ENCODE results near the gene TTYH2. TPM values are rescaled to one million over a fixed set of nuclear protein-coding genes. Genes with fewer than 3 reads are reported as not detected.
"Not testable (repeated sequence)": the region's sequence is repeated elsewhere in the genome, so short reads cannot be mapped to it uniquely, and the experiment has no call there.

Gene TTYH2, protein sequence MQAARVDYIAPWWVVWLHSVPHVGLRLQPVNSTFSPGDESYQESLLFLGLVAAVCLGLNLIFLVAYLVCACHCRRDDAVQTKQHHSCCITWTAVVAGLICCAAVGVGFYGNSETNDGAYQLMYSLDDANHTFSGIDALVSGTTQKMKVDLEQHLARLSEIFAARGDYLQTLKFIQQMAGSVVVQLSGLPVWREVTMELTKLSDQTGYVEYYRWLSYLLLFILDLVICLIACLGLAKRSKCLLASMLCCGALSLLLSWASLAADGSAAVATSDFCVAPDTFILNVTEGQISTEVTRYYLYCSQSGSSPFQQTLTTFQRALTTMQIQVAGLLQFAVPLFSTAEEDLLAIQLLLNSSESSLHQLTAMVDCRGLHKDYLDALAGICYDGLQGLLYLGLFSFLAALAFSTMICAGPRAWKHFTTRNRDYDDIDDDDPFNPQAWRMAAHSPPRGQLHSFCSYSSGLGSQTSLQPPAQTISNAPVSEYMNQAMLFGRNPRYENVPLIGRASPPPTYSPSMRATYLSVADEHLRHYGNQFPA
- 8.3 TPM for total RNA-seq

DNA sequence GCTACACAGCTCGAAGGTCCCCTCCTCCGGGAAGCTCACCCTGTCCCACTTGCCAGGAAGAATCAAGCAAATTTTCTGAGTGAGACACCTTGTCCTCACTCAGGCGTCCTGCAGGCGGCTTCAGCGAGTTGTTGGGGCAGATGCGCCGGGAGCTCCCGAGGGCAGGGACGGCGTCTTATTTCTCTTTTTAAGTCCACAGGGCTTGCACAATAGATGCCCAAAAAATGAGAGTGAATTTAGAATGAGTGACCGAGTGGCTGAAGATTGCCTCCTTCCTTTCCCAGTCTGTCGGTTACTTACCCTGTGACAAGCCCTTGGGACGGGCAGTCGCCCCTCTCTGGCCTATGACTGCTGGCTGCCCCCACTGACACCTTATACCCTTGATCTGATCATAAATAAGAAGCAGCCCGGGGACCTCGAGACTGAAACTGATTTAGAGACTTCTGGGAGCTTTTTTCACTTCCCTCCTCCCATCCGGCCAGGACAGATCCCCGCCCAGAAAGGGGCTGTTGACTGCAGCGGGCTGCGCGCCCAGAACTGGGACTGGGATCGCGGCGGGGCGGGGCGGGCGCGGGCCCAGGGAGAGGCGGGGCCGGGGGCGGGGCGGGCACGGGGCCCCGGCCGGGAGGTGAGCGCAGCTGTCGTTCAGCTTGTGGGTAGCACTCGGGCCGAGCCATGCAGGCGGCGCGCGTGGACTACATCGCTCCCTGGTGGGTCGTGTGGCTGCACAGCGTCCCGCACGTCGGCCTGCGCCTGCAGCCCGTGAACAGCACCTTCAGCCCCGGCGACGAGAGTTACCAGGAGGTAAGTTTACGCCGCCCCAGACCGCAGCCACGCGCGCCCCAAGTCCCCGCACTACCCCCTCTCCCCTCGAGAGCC lies at the start of gene TTYH2:
TTYH2 (plus strand) TSS at position 659 of the 879 bp plus-strand sequence; CDS start at position 676, 17 bp downstream.
- peak; percentile 87 for DNase-seq

DNA sequence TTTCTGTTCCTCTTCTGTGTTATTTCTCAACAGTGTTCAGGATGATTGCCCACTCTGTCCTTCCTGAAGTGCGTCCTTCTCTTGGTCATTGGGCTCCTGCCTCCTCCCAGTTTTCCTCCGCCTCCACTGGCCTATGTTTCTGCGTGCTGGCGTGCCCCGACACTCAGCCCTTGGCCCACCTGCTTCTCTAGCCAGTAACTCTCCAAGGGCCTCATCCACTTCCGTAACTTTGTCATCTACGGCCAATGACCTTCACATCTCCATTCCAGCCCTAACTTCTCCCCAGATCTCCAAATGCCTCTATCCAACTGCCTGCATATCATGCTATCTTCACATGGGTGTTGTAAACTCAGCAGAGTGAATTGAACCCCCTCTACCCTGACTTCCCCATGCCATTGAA lies 49.5 kb upstream of the TTYH2 start:
- DNase-seq, result no peak

- no peak for DNase-seq
These were observed 48.8 kb upstream of the TTYH2 start for GRCh38 chr17:74164446-74165045.

DNA sequence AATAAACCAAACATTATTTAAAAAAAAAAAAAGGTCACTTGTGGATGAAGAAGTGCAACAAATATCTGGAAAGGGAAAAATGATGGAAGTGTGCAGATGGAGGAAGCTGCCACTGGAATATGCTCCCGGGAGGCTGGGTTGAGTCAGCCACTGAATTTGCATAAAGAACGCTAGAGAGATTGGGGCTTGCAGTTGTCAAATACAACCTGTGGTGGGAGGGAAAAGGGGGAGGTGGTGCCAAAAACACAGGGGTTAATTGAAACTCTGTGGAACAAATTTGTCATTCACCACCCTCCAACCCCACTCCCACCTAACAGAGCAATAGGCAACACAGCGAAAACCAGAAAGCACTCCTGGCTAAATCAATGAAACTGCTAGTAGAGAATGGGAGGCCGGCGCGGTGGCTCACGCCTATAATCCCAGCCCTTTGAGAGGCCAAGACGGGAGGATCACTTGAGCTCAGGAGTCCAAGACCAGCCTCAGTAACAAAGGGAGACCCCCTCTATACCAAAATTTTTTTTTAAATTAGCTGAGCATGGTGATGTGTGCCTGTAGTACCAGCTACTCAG lies 47.5 kb upstream of the TTYH2 start:
- no peak for DNase-seq

GRCh38 chr17:74170924-74171323 lies 42.4 kb upstream of the TTYH2 start:
- DNase-seq, result no peak

DNA sequence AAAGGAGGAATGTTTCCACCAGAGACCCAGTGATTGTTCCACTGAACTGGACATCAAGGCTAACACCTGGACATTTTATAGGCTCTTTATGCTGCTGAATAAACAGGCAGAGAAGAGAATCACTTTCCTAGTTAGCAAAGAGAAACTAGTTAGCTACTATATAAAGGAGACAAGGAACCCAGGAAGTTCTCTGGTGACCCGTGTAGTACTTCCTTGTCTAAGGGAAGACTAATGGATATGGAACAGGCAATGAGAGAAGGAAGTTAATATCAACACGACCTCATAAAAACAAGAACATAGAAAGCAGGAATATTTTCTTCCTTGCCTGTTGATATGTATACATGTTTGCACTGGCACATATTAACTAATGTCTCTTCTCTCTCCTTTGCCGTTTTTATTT lies 40.7 kb upstream of the TTYH2 start:
- no peak for DNase-seq

DNA sequence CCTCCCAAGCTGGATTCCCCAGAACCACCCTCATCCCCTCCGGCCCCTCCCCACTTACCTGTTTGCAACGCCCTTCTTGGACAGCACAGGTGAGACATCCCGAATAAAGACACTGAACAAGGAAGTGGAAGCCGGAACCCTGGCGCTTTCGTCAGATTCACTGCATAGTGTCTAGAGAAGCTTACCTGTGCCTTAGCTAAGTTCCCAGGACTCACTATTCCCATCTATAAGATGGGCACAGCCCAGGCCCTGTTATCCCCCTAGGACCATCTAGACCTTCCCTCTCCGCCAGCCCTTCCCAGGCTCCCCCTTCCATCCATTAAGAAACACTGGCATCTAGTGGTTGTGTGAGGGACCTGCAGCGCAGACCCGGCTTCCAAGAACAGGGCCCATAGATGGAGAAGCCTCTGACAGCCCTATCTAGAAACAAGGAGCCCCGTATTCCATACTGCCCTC lies 36.8 kb upstream of the TTYH2 start:
- DNase-seq, result peak; percentile 64

GRCh38 chr17:74177018-74177450 lies 36.3 kb upstream of the TTYH2 start:
- DNase-seq, result peak; percentile 62

DNA sequence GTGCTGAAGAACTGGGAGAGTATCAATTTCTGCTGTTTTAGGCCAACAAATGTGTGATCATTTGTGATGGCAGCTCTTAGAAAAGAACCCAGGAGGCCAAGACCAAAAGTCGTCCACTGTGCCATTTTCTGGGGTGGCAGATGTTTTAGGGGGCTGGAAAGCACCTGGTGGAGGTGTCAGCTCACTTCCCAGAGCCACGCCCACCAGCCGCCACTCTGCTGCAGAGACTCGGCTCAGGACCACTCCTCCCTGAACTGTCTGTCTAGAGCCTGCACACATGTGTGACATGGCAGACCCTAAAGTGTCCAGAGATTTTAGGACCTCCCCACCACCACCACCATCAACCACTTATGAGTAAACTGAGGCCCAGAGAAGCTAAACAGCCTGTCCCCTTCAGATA lies 33.8 kb upstream of the TTYH2 start:
- no peak for DNase-seq

DNA sequence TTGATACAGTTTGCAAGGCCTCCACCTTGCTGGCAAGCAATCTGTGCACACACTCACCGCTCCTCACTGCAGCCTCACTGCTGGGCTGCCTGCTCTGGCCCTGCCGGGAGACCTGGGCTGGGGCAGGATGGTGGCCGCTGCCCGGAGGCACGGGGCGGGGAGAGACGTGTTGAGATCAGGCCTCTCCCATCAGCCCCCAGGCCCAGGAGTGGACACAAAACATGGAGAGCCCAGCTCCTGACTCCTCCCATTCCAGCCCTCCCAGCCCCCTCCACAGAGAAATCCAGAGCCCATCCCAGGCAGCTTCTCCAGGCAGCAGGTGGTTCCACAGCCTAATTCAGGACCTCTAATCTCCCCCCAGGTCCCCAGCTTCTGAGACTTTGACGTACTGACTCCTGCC lies 33.0 kb upstream of the TTYH2 start:
- DNase-seq, result no peak

- no peak for DNase-seq
These were observed 32.0 kb upstream of the TTYH2 start for GRCh38 chr17:74181341-74181740.

DNA sequence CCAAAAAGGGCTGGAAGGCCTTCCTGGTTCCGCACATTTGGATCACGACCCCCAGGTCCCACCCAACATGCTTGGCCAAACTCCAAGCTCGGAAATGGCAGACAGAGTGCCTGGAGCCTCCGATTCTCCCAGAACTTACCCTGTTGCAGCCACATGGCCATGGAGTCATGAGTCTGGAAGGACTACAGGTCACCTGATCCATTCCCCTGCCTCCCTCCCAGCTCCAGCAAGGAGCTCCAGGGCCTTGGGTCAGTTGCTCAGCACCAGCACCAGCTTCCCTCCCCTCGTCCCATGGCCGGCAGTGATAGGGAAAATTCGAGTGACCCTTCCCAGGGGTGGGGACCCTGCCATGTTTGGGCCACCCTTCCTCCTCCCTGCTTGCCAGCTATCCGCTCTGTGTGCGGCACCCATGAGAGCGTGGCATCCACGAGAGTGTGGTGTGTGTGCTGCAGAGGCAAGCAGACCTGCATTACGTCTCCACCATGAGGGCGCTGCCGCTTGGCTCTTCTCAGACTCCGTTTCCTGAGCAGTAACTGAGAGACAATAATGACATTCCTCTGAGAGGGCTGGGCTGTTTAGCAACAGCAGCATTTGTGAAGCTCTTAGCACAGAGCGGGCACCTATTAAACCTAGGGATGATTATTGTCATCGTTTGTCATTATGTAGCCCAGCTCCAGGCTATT lies 31.2 kb upstream of the TTYH2 start:
- no peak for DNase-seq

DNA sequence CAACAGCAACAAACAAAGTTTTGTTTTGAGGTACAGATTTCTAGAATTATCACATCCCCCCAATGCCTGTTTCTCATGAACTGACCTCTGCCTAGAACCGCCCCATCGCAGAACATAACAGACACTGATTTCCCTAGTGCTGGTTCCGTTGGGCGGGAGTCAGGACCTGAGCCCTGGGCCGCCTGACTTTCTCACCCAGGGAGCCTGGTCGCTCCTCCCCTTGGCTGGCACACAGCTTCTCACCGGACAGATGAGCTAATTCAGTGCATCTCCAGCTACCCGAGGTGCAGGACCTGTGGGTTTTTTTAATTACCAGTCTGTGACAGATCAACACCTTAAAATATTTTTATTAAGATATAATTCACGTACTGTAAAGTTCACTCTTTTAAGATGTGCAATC lies 30.0 kb upstream of the TTYH2 start:
- DNase-seq, result no peak

- no peak for DNase-seq
These were observed 27.7 kb upstream of the TTYH2 start for GRCh38 chr17:74185571-74186185.

DNA sequence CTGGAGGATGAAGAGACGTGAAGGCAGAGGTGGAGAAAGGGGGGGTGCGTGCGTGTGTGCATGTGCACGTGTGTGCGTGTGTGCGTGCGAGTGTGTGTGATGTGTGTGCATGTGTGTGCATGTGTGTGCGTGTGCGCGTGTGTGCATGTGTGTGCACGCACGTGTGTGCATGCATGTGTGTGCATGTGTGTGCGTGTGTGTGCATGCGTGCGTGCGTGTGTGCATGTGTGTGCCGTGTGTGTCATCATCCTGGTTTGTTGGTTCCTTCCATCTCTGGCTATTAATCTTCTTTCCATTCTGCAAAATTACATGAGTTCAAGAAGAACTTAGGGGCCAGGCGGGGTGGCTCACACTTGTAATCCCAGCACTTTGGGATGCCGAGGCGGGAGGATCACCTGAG lies 26.9 kb upstream of the TTYH2 start:
- DNase-seq, result no peak

- DNase-seq, result no peak
These were observed 25.6 kb upstream of the TTYH2 start for GRCh38 chr17:74187761-74188160.

DNA sequence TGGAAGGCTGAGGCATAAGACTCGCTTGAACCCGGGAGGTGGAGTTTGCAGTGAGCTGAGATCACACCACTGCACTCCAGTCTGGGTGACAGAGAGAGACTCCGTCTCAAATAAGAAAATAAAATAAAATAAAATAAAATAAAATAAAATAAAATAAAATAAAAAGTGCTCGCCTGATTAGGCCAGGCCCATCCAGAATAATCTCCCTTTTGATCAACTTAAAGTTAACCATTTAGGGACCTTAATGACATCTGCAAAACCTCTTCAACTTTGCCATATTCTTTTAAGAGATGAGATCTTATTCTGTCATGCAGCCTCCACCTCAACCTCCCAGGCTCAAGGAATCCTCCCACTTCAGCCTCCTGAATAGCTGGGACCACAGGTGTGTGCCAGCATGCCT lies 24.7 kb upstream of the TTYH2 start:
- DNase-seq, result not testable (repeated sequence)

GRCh38 chr17:74190154-74190553 lies 23.2 kb upstream of the TTYH2 start:
- no peak for DNase-seq

- no peak for DNase-seq
These were observed 22.5 kb upstream of the TTYH2 start for GRCh38 chr17:74190807-74191406.

DNA sequence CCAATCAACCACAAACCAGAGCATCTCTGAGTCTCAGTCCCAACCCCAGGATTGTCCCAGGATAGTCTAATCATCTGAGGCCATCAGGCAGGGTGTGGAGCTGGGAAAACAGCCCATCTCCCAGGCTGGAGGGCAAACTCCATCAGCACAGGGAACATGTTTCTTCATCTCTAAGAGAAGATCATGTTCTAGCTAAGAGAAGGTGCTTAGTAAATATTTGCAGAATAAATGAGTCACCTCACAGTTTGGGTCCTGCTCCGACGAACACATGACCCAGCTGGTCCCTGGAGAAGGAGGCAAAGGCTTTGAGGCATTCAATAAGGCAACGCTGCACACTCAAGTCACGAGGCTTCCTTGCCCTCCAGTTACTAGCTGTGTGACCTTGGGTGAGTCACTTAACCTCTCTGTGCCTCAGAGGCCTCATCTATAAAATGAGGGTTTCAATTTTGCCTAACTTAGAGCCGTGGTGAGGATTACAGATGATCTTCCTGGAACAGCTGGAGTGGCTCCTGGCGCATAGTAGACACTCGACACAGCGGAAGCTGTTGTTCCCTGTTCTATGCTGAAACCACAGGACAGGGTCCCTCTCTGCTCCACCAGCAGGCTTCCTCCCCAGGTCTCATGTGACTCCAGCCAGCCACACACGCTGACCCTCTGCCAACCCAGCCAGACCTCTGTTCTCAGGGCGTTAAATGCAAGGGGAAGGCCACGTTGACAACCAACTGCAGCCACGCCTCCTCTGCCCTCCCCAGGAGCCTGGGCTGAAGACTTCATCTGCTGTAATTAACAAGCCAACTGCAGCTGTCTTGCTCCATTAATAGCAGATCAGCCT lies 20.2 kb upstream of the TTYH2 start:
- no peak for DNase-seq

Measured in occipital lobe (tissue), 2 donors.